ACHN (cell line): ENCODE measurements around the gene STARD13.
"Not testable (repeated sequence)": the region's sequence is repeated elsewhere in the genome, so short reads cannot be mapped to it uniquely, and the experiment has no call there.

Source experiments
- DNase-seq: peaks from one replicate; pipeline ENCODE4 v3.0.0-alpha.2; 2015
- in situ Hi-C: cut with HindIII; loops from 2 replicates; pipeline ENCODE4 v1.10.0; 2017; ENCODE audit warnings: low sequenced_read_pairs, low pct_ligation_motif_present, low pct_unique_long_range_greater_than_20kb

STARD13 gene

DNA sequence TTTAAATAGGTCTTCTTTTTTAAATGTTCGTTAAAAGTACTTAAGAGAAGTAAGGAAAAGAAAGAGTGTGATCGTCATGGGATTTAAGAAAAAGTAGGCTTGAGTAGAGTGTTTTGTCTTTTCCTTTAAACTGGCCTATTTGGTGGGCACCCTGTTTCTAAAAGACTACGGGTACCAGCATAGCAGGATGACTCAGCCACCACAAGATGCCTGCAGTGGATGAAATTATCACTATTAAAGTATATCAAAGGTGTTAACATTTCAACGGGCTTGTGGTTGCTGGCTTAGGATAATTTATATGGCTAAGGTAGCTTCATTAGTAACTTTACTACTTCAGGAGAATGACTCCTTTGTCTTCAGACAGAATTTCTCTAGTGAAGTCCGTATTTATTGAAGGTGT is 112.6 kb downstream of the STARD13 start:
- DNase-seq = no peak
- in situ Hi-C loops = no loop called here

DNA sequence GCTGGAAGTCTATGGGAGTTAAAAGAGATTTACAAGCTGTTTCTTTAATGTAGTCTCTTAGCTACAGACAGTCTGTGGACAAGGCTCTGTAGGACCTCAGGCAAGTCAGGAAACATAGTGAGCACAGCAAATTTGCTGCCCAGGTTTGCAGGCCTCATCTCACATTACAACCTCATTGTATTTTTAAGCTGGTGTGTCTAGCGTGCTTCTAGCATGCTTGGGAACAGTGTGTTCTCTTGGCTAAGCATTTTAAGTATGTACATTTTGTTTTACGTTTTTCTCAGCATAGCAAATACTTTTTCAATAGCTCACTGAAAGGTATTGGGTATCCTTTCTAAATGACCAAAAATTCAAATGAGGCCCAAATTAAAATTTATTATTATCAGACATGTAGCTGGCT is 113.2 kb downstream of the STARD13 start:
- in situ Hi-C loops = no loop called here
- DNase-seq = no peak

DNA sequence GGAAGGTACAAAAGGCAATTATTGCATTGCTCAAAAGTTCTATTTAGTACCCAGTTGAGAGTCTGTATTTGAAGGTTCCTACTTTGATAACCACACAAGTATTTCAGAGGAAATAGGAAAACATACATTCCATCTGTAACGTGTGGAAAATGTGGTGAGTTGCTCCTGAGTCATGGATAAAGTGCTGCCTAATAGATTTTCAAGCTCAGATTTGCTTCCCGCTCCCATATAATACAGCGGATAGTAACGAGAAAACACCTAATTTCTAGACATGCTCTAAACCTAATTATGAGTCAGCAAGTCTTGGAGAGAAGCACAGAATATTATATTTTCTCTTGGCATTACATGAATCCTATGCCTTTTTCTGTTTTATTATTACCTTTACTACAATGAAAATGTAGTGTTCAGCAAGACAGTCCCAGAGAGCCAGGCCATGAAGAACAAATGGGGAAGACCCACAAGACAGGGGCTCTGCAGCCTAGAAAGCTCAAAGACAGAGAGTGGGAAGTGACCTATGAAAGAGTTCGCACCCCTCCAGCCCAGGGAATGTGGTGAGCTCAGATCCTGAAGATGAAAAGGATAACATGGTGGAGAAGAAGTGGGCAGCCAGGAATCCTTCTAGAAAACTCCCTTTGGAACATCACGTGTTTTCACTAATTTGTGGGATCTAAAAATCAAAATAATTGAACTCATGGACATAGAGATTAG is 116.1 kb downstream of the STARD13 start:
- no peak for DNase-seq
- in situ Hi-C loops = no loop called here

DNA sequence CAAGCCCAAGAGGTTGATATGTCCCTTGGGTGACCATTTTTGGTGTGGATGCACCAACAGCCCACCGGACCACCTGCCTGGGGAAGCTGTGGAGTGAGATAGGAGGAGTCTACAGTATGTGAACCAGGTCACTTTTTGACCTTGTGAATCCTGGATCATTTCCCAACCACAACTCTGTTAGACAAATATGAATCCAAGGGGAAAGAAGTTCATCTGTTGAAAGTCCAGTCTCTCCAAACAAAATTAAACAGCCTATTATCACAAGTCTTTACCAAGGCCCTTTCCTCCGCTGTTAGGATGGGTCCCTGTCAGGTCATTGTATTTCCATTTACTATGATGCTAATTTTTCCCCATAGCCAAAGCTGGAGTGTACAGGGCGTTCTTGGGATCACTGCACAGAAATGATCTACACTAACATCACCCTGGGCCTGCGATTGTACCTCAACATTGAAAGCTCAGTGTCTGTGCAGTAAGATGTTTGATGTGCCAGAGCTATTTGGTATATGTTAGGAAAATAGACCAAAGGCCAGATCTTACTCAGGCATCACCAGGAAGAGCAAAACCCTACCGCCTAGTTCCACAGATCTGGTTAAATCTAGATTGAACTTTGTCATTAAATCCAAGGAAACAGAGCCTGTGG is 117.1 kb downstream of the STARD13 start:
- in situ Hi-C loops = no loop called here
- no peak for DNase-seq

DNA sequence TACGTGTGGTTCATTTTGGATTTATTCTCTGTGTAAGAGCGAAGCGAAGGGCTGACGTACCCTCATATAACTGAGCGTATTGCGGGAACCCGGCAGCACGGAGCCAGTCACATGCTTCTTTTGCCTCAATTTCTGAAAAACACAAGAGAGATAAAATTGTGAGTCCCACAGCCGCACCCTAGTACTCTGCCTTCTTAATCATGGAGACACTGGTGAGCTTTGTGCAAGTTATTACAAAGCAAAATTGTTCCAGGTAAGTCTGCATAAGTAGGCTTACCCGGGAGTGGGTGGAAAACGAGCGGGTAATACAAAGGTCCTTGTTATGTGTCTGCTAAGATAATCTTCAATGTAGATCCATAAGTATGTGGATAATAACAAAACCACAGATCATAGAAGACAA is 118.1 kb downstream of the STARD13 start:
- in situ Hi-C loops = no loop called here
- DNase-seq = no peak

DNA sequence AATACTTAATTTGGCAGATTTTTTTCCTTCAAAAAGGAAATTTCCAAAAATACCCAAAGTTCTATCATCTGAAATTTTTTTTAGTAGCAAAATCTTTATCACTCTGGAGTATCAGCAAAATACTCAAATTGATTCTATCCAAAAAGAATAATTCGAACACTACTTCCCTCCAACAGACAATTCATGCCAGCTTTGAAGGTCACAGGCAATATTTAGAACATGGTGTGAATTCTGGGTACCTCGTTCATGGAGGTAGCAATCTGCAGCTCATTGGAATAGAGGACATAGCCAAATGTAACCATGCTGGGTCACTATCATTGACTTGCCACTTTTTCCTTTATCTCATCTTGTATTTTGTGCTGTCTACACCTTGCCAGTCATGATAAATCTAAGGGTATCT is 119.8 kb downstream of the STARD13 start:
- in situ Hi-C loops = no loop called here
- no peak for DNase-seq

DNA sequence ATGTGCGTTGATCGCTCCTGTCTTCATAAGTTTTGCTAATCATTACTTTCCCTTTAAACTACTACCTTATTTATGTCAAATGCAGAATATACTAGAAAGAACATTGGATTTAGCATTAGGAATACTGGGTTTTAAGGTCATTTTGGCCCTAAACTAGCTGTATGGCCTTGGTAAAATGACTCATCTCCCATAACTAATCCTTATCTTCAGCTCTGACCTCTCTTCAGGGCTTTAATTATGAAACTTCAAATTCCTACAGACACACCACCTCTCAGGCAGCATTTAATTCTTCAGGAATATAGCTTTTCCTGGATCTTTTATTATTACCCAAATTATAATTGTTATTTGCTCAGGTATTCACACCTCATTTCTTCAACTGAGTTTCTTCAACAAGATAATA is 121.2 kb downstream of the STARD13 start:
- no peak for DNase-seq
- in situ Hi-C loops = no loop called here

DNA sequence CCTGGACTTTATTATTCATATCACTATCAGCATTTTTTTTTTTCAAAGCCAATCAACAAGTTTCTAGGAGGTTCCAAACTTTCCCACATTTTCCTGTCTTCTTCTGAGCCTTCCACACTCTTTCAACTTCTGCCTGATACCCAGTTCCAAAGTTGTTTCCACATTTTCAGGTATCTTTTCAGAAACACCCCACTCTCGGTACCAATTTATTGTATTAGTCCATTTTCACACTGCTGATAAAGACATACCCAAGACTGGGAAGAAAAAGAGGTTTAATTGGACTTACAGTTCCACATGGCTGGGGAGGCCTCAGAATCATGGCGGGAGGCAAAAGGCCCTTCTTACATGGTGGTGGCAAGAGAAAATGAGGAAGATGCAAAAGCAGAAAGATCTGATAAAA is 122.8 kb downstream of the STARD13 start:
- DNase-seq, in situ Hi-C loops: not testable (repeated sequence)

DNA sequence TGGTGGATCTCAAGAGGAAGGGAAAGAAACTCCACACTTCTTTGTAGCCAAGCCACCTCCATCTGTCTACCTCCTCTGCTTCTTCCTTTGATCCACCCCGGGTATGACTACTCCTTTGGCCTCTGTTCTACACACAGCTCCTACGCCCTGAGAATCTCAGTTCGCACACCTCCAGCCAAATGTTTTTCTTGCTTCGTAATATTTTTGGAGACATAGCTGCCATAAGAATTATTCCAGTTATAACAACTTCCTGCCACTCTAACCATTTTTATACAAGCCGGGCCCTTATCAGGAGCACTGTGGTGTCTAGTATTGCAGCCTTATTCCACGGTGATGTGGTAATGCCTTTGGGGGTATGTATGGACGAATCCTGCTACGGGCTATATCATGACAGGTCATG is 126.7 kb downstream of the STARD13 start:
- DNase-seq = no peak
- in situ Hi-C loops = no loop called here

DNA sequence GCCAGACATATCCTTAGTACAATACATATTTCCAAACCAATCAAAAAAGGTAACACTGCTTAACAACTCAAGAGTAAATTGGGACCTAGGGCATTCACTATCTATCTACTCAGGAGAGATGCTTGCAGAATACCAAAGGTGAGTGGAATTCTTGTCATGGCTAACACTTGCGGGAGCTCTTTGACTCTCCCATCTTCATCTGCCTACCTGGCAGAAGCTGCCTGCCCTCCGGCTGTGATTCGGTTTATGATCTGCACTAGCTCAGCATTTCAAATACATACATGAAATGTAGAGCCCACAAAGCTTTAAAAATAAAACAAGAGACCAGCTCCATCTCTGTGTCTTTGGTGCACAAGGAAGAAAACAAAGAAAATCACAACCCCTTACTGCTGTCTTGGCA is 127.3 kb downstream of the STARD13 start:
- in situ Hi-C loops = no loop called here
- no peak for DNase-seq

DNA sequence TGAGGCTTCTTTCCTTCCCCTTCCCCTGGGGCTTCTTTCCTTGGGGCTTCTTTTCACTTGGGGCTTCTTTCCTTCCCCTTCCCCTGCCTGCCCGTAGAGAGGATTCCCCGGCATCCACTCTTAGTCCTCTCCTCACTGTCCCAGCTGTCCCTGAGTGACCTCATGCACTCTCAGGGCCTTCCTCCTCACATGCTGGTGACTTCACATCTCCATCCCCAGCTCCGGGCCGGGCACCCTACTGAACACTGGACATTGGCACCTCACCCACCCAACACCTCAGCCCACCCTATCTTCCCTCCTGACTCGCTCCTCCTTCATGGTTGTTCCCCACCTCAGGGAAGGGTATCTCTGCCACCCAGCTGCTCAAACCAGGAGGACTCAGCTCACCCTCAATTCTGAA is 130.6 kb downstream of the STARD13 start:
- in situ Hi-C loops = no loop called here
- DNase-seq = no peak

DNA sequence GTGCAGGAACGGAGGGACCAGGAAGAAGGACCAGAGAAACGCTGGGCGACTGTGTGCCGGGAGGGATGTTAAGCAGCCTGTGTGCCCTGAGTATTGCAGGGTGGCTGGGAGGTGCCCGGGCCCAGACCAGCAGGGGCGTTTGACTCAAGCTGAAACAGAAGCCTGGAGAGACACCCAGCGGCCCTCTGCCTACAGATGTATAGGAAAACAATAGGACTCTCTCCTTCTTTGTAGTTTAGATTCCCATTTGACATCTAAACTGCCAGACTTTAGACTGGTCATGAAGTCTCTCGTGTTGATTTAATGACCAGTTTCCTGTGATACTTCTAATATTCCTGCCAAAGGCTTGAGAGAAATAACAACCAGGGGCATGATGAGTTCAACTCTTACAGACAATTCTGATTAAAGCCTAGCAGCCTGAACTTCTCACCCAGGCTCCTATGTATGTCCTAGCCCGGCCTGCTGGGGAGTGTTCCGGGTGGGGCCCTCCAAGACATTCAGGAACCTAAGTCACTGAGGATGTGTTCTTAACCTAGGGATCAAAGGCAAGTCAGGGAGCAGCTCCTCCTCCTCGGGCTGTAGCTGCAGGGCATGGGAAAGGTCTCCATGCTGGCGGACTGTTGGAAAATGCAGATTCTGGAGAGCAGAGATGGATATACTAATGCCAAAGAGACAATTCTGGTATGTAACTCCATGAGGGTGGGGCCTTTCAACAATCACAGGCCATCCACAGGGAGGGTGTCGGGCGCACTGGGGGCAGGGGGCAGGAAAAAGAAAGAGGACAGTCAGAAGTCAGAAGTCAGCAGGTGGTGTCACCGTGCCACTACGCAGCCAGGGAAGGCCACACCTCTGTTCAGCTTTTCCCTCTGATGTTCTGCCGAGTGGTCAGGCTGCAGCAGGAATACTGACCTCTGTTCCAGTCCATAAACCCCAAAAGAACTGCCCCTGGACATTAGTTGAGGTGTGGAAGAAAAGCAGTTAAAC is 131.8 kb downstream of the STARD13 start:
- DNase-seq = no peak
- in situ Hi-C loops = no loop called here

DNA sequence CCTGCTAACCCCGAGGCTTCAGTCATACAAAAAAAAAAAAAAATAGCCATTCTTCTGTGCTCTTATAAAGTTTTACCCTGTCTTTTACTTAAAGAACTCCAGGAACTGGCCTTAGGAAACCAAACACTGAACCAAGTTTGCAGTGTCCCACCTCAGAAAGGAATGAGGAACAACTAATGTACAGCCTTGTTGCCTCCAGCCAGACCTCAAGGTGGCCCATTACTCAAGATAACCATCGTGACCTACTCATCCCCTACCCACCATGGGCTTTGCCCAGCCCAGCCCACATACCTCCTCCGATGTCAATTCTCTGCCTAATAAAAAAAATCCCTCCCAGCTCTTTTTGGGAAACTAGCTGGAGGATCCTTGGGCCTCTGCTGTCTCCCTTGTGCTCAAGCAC is 133.2 kb downstream of the STARD13 start:
- in situ Hi-C loops = no loop called here
- no peak for DNase-seq

DNA sequence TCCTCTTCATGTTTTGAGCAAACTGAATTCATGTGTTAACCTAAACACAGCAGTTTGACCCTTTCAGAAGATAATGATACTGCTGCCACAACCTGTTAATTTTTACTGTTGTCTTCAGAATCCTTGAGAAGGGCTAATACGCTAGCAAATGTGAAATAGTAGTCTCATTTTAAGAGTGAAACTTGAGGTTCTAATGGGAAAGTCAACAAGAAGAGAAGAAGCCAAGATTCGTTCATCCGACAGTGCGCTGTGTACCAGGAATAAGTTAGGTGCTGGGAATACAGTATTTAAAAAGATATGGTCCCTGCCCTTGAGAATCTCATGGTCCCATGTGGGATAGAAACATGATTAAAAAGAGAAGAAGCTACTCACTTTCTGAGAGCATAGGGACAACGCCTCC is 134.9 kb downstream of the STARD13 start:
- in situ Hi-C loops = no loop called here
- no peak for DNase-seq

DNA sequence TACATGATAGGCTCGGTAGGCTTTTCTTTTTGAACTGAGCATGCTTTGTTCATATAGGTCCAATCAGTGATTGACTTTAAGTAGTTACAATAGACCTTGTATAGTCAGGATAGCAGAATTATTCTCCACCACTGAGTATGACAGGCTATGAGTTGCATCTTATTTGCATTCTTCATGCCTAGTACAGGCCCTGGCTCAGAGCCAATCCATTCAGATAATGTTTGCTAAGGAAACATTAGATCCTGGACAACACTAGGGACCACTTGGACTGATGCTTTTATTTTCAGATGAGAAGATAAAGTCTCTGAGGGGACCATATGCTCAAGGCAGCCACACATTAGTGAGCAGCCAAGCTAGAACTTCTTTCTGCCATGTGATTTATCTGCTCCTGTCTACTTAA is 135.4 kb downstream of the STARD13 start:
- in situ Hi-C loops = no loop called here
- DNase-seq = no peak

DNA sequence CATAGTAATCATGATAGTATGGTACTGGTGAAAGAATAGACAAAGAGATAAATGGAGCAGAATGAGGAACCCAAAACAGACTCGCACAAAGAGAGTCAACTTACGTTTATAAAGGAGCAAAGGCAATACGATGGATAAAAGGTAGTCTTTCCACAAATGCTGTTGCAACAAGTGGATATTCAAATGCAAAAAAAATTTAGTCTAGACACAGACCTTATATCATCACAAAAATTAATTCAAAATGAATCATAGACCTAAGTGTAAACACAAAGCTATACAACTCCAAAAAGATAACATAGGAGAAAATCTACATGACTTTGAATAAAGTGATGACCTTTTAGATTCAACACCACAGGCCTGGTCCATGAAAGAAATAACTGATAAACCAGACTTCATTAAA is 137.7 kb downstream of the STARD13 start:
- in situ Hi-C loops = no loop called here
- no peak for DNase-seq

DNA sequence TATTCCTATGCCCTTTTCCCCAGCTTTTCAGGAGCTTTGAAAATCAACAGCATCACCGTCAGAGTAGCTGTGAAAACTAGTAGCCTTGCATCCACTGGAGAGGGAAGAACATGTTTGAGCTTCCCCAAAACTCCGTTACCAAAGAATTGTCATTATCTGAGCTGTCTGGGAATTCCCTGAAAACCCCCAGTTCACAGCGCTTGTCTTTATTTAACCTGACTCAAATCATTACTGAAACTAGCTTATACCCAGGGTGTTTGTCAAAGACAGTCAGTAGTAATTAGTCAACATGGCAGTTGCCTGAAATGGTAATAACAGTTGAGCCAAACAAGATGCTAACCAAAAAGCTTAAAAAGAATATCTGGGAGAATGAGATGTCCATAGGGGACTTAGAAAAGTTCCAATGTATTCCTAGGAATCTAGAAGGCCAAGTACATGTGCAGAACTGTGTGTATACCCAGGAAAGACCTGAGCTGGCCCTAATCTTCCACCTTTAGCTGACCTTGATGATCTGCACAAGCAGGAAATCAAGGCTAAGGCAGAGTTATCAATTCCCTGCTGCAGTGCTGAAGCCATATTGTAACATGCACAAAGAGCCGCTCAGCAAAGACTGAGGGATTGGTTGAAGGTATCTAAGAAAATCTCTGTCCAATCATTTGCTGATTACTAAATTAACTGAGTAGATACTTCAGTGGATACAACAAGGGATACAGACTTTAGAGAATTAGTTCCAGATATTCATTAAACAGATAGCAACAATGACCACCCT is 138.5 kb downstream of the STARD13 start:
- in situ Hi-C loops = no loop called here
- no peak for DNase-seq

DNA sequence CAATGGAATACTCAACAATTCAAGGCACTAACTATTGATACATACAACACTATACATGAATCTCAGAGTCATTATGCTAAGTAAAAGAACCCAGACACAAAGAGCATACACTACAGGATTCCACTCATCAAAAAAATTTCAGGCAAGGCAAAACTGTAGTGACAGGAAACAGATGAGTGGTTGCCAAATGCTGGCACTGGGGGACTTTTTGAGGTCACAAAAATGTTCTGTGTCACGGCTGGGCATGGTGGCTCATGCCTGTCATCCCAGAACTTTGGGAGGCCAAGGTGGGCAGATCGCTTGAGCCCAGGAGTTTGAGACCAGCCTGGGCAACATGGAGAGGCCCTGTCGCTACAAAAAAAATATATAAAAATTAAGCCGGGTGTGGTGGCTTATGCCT is 139.9 kb downstream of the STARD13 start:
- in situ Hi-C loops = no loop called here
- DNase-seq = no peak

DNA sequence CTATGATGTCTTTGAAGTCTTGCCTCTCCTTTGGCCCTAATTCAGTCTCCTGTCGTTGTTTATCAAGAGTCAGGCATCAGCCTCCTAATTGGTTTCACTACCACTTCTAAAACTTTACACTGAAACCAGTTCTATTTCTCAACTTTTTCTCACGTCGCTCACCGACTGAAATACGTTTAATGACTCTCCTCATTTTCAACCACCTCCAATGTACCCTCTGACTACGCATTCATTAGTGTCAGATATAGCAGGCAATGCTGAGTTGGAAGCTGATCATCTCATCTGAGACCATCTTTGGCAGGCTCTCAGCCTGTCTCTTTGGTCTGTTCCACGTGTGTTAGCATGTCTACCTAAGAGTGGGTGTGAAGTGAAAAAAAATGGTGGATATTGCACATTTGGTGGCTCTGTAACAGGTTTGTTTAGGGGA is 141.2 kb downstream of the STARD13 start:
- in situ Hi-C loops = no loop called here
- DNase-seq = no peak
